HG02642 (cell line): ENCODE data around the gene GPR137B.

Experiments
- ATAC-seq: cut with Tn5 transposase; IDR thresholded peaks from one replicate; pipeline ENCODE4 v1.9.1; 2021; ENCODE audit warnings: mild to moderate bottlenecking; ENCODE audit not compliant: unreplicated experiment, poor library complexity

The GPR137B gene

GRCh38 chr1:236113324-236114032 is 28.9 kb upstream of the GPR137B start:
- no peak for ATAC-seq

- ATAC-seq: no peak
Measured at GRCh38 chr1:236114076-236114747, 28.1 kb upstream of the GPR137B start.

GRCh38 chr1:236117710-236118109 is 24.6 kb upstream of the GPR137B start:
- no peak for ATAC-seq

GRCh38 chr1:236119943-236120484 is 22.3 kb upstream of the GPR137B start:
- ATAC-seq: no peak

- ATAC-seq: peak; percentile 58
Measured at GRCh38 chr1:236120721-236121153, 21.6 kb upstream of the GPR137B start.

GRCh38 chr1:236122176-236122575 is 20.2 kb upstream of the GPR137B start:
- ATAC-seq: peak; percentile 66

GRCh38 chr1:236123563-236123962 is 18.8 kb upstream of the GPR137B start:
- ATAC-seq: no peak

GRCh38 chr1:236124965-236125364 is 17.4 kb upstream of the GPR137B start:
- ATAC-seq: no peak

GRCh38 chr1:236127045-236127444 is 15.3 kb upstream of the GPR137B start:
- ATAC-seq: no peak

GRCh38 chr1:236128646-236129178 is 13.6 kb upstream of the GPR137B start:
- ATAC-seq: no peak

GRCh38 chr1:236129306-236129705 is 13.0 kb upstream of the GPR137B start:
- no peak for ATAC-seq

GRCh38 chr1:236130372-236130771 is 12.0 kb upstream of the GPR137B start:
- no peak for ATAC-seq

GRCh38 chr1:236131916-236132315 is 10.4 kb upstream of the GPR137B start:
- ATAC-seq: no peak

- no peak for ATAC-seq
Measured at GRCh38 chr1:236132420-236133046, 9.8 kb upstream of the GPR137B start.

- ATAC-seq: no peak
Measured at GRCh38 chr1:236133339-236133738, 9.0 kb upstream of the GPR137B start.

- ATAC-seq: no peak
Measured at GRCh38 chr1:236133802-236134201, 8.5 kb upstream of the GPR137B start.

- no peak for ATAC-seq
Measured at GRCh38 chr1:236137285-236137852, 5.0 kb upstream of the GPR137B start.

GRCh38 chr1:236139495-236139894 is 2.8 kb upstream of the GPR137B start:
- ATAC-seq: no peak

GRCh38 chr1:236140705-236141446 is 1.5 kb upstream of the GPR137B start:
- ATAC-seq: no peak
